HCT116 (cell line): ENCODE measurements around the gene CLTRN. TPM values are rescaled to one million over a fixed set of nuclear protein-coding genes. Genes with fewer than 3 reads are reported as not detected.

Experiments
- ATAC-seq: fragments of 200-7000 bp; cut with Tn5 transposase; 2 replicates; pipeline ENCODE4 v1.9.1; 2020; ENCODE audit warnings: mild to moderate bottlenecking, moderate library complexity
- BruUV-seq: library from RNA; stranded (reverse); fragments of 400-500 nt; replicated peaks from 2 replicates; lab custom pipeline; 2021; lab: Mats Ljungman, UMichigan
- CTCF ChIA-PET: fragments of 300-600 bp; sonication (Branson Sonifier 250); formaldehyde crosslinking; loops from one replicate; lab custom pipeline; 2021; ENCODE audit warnings: antibody characterized with exemption; lab: Charles Lee
- POLR2A ChIA-PET: fragments of 300-600, 350-600 bp; sonication (Branson Sonifier 250); formaldehyde crosslinking; loops from one replicate; lab custom pipeline; 2021; ENCODE audit warnings: antibody characterized with exemption; lab: Charles Lee
- RAD21 ChIA-PET, 2 experiments: fragments of 300-600 bp; sonication (Branson Sonifier 250); formaldehyde crosslinking; loops; one replicate each; lab custom pipeline; 2023; ENCODE audit warnings: low total read pairs in 2 of 2; ENCODE audit not compliant: uncharacterized antibody in 2 of 2, unreplicated experiment in 2 of 2, low non-redundant PET in 1 of 2; lab: Charles Lee
- DNase-seq: peaks from one replicate; pipeline ENCODE4 v3.0.0-alpha.2; 2010; ENCODE audit warnings: low read depth, low spot score
- H2AFZ ChIP-seq: fragments of 200-600 bp; shearing (Covaris generic), sonication (generic); 2 replicates; pipeline ENCODE4 v1.6.1; 2017; ENCODE audit warnings: low read depth, mixed run types, mixed read lengths, antibody characterized with exemption, low read length; ENCODE audit not compliant: poor library complexity, severe bottlenecking
- H3K27ac ChIP-seq: 2 replicates; pipeline ENCODE4 v1.5.1; 2012; ENCODE audit warnings: low read depth, low read length
- H3K27me3 ChIP-seq: fragments of 200-600 bp; sonication (generic); 2 replicates; pipeline ENCODE4 v1.6.1; 2016; ENCODE audit warnings: mixed run types, low read length, mixed read lengths; ENCODE audit not compliant: insufficient read depth
- H3K36me3 ChIP-seq, 2 experiments: fragments of 200-500 bp in 1 of 2; fragments of 200-600 bp in 1 of 2; sonication (Bioruptor generic) in 1 of 2; sonication (generic) in 1 of 2; 2 replicates each; pipeline versions ENCODE4 v1.5.1 to v1.6.1; 2014 to 2016; ENCODE audit warnings: low read length in 2 of 2, inconsistent platforms in 1 of 2, mixed read lengths in 1 of 2, mixed run types in 1 of 2; ENCODE audit not compliant: insufficient read depth in 2 of 2, control insufficient read depth in 1 of 2
- H3K4me1 ChIP-seq, 2 experiments: fragments of 200-600 bp in 1 of 2; sonication (generic) in 1 of 2; 2 replicates each; pipeline versions ENCODE4 v1.5.1 to v1.6.1; 2012 to 2017; ENCODE audit warnings: low read length in 2 of 2, inconsistent platforms in 1 of 2, mild to moderate bottlenecking in 1 of 2, mixed read lengths in 1 of 2, mixed run types in 1 of 2, moderate library complexity in 1 of 2; ENCODE audit not compliant: insufficient read depth in 2 of 2, control insufficient read depth in 1 of 2
- H3K4me2 ChIP-seq: fragments of 200-600 bp; sonication (generic); 2 replicates; pipeline ENCODE4 v1.6.1; 2017; ENCODE audit warnings: mixed run types, low read length, mixed read lengths
- H3K4me3 ChIP-seq, 2 experiments: fragments of 200-600 bp in 1 of 2; sonication (generic) in 1 of 2; replicated peaks in 1 of 2; 2 replicates each; pipeline ENCODE4 v1.5.1; 2011 to 2016; ENCODE audit warnings: low read length in 2 of 2, control low read depth in 1 of 2, low read depth in 1 of 2, mild to moderate bottlenecking in 1 of 2, mixed read lengths in 1 of 2, mixed run types in 1 of 2
- H3K79me2 ChIP-seq: fragments of 200-600 bp; sonication (generic); 2 replicates; pipeline ENCODE4 v1.6.1; 2017; ENCODE audit warnings: mild to moderate bottlenecking, mixed run types, low read length, moderate library complexity, mixed read lengths; ENCODE audit not compliant: insufficient read depth
- H3K9ac ChIP-seq: fragments of 200-600 bp; sonication (generic); 2 replicates; pipeline ENCODE4 v1.6.1; 2016; ENCODE audit warnings: low read length, mixed read lengths
- H3K9me2 ChIP-seq: fragments of 200-600 bp; sonication (generic), shearing (Covaris generic); 2 replicates; pipeline ENCODE4 v1.6.1; 2017; ENCODE audit warnings: mixed run types, mild to moderate bottlenecking, moderate library complexity; ENCODE audit not compliant: insufficient read depth
- H3K9me3 ChIP-seq, 2 experiments: fragments of 200-500 bp in 1 of 2; fragments of 200-600 bp in 1 of 2; sonication (Bioruptor generic) in 1 of 2; sonication (generic) in 1 of 2; 2 replicates each; pipeline ENCODE4 v1.6.1; 2014 to 2017; ENCODE audit warnings: low read length in 2 of 2, mixed read lengths in 2 of 2, inconsistent platforms in 1 of 2, low read depth in 1 of 2, mild to moderate bottlenecking in 1 of 2, mixed run types in 1 of 2, moderate library complexity in 1 of 2; ENCODE audit not compliant: control insufficient read depth in 1 of 2, insufficient read depth in 1 of 2
- H4K20me1 ChIP-seq: fragments of 200-600 bp; sonication (generic), shearing (Covaris generic); 2 replicates; pipeline ENCODE4 v1.6.1; 2017; ENCODE audit warnings: mixed run types, mild to moderate bottlenecking, moderate library complexity; ENCODE audit not compliant: insufficient read depth
- CBX3 ChIP-seq: IDR thresholded peaks from 2 replicates; pipeline ENCODE4 v1.6.1; 2012; ENCODE audit warnings: low read depth
- CEBPB ChIP-seq: IDR thresholded peaks from 2 replicates; pipeline ENCODE4 v1.6.1; 2012; ENCODE audit warnings: low read depth
- EGR1 ChIP-seq: IDR thresholded peaks from 2 replicates; pipeline ENCODE4 v1.6.1; 2012; ENCODE audit warnings: low read depth
- ELF1 ChIP-seq: IDR thresholded peaks from 2 replicates; pipeline ENCODE4 v1.6.1; 2012; ENCODE audit warnings: low read depth, borderline replicate concordance
- JUND ChIP-seq: IDR thresholded peaks from 2 replicates; pipeline ENCODE4 v1.6.1; 2012
- MAX ChIP-seq: IDR thresholded peaks from 2 replicates; pipeline ENCODE4 v1.6.1; 2012
- POLR2A ChIP-seq: IDR thresholded peaks from 2 replicates; pipeline ENCODE4 v1.7.0; 2011; ENCODE audit warnings: borderline replicate concordance; ENCODE audit not compliant: insufficient read depth, insufficient read length; ENCODE audit errors: extremely low read depth
- RAD21 ChIP-seq: IDR thresholded peaks from 2 replicates; pipeline ENCODE4 v1.6.1; 2012; ENCODE audit warnings: low read depth, mild to moderate bottlenecking
- REST ChIP-seq: IDR thresholded peaks from 2 replicates; pipeline ENCODE4 v1.6.1; 2012; ENCODE audit warnings: low read depth
- SIN3A ChIP-seq: IDR thresholded peaks from 2 replicates; pipeline ENCODE4 v1.6.1; 2012; ENCODE audit warnings: low read depth
- SRF ChIP-seq: IDR thresholded peaks from 2 replicates; pipeline ENCODE4 v1.6.1; 2012; ENCODE audit warnings: low read depth
- YY1 ChIP-seq: IDR thresholded peaks from 2 replicates; pipeline ENCODE4 v1.6.1; 2011; ENCODE audit warnings: low read length, low read depth, moderate library complexity, mild to moderate bottlenecking; ENCODE audit not compliant: insufficient replicate concordance; ENCODE audit errors: extremely low read depth
- ZBTB33 ChIP-seq: IDR thresholded peaks from 2 replicates; pipeline ENCODE4 v1.6.1; 2011; ENCODE audit warnings: mild to moderate bottlenecking, low read length, moderate library complexity; ENCODE audit not compliant: insufficient replicate concordance; ENCODE audit errors: extremely low read depth
- ZNF274 ChIP-seq: fragments of 200-500 bp; sonication (Bioruptor generic); IDR thresholded peaks from 2 replicates; pipeline ENCODE4 v1.6.1; 2014; ENCODE audit warnings: mild to moderate bottlenecking, low read depth, low read length, inconsistent platforms
- intact Hi-C: fragments of 100-400 bp; cut with micrococcal nuclease; formaldehyde crosslinking; loops from 2 replicates; pipeline ENCODE4 v1.10.0; 2022
- total RNA-seq: library from RNA; stranded (reverse); gene quantifications from one replicate; pipeline ENCODE4 v1.2.1, GENCODE V29; 2021; ENCODE audit not compliant: unreplicated experiment

The CLTRN gene
- total RNA-seq, 1 experiment from 2014 or later = 0.25 TPM

- ChIA-PET CTCF (no interaction called here), RAD21 (no interaction called here), POLR2A (no interaction called here)
- Histone ChIP-seq H3K9ac (no peak overlapping the region), H3K27ac (no peak overlapping the region), H3K4me2 (no peak overlapping the region), H3K27me3 (no peaks in the 10 kb centered on the region), H3K9me2 (no peaks in the 10 kb centered on the region), H3K4me1 (peaks cover 0 to 5% of the 10 kb centered on the region in 2 experiments; a peak in 2 of 4 replicates), H3K4me3 (no peak overlapping the region), H3K36me3 (no peaks in the 10 kb centered on the region), H2AFZ (no peak overlapping the region), H3K79me2 (no peaks in the 10 kb centered on the region), H4K20me1 (no peaks in the 10 kb centered on the region), H3K9me3 (no peaks in the 10 kb centered on the region)
- TF ChIP-seq YY1 (no peak), CEBPB (no peak), ELF1 (no peak), ZBTB33 (no peak), SRF (no peak), RAD21 (no peak), EGR1 (no peak), SIN3A (no peak), CBX3 (no peak), POLR2A (no peak), JUND (no peak)
- DNase-seq (no peak), ATAC-seq (no peak)
- BruUV-seq = no TSS peak
- intact Hi-C loops = no loop called here
These were observed 59.4 kb downstream of the CLTRN start for GRCh38 chrX:15605226-15605625.

GRCh38 chrX:15602761-15603160 is 61.8 kb downstream of the CLTRN start:
- H3K4me1 ChIP-seq = peaks cover 0 to 12% of the 10 kb centered on the region in 2 experiments; a peak in 2 of 4 replicates
- RAD21 ChIA-PET = no interaction called here
- no peaks in the 10 kb centered on the region for H3K36me3 ChIP-seq
- ATAC-seq = no peak
- no peaks in the 10 kb centered on the region for H3K79me2 ChIP-seq
- no peak overlapping the region for H3K9ac ChIP-seq
- H3K27ac ChIP-seq = no peak overlapping the region
- DNase-seq = no peak
- H2AFZ ChIP-seq = peak overlapping the region; percentile 26
- no peaks in the 10 kb centered on the region for H3K9me3 ChIP-seq
- POLR2A ChIA-PET = no interaction called here
- no peaks in the 10 kb centered on the region for H3K27me3 ChIP-seq
- CTCF ChIA-PET = no interaction called here
- H3K9me2 ChIP-seq = no peaks in the 10 kb centered on the region
- H4K20me1 ChIP-seq = no peaks in the 10 kb centered on the region
- BruUV-seq = no TSS peak
- no peak overlapping the region for H3K4me3 ChIP-seq
- intact Hi-C loops = no loop called here
- no peak overlapping the region for H3K4me2 ChIP-seq
- no peak for TF ChIP-seq CBX3
- no peak for TF ChIP-seq ZBTB33
- TF ChIP-seq REST = no peak
- no peak for TF ChIP-seq ZNF274
- TF ChIP-seq MAX = no peak
- TF ChIP-seq SIN3A = no peak
- no peak for TF ChIP-seq EGR1
- no peak for TF ChIP-seq JUND
